IPS-18a (cell line): ENCODE data around the gene SH3RF2.
A peak's percentile ranks its signal among the peaks of the same experiment; 100 is the strongest.

Experiments
- H3K27ac ChIP-seq: one replicate; pipeline ENCODE4 v1.5.1; 2013; ENCODE audit warnings: low read length
- H3K27me3 ChIP-seq: one replicate; pipeline ENCODE4 v1.6.1; 2013; ENCODE audit warnings: mild to moderate bottlenecking, low read length; ENCODE audit not compliant: control insufficient read depth, insufficient read depth
- H3K36me3 ChIP-seq: one replicate; pipeline ENCODE4 v1.6.1; 2013; ENCODE audit warnings: low read depth, low read length; ENCODE audit not compliant: control insufficient read depth
- H3K4me1 ChIP-seq: one replicate; pipeline ENCODE4 v1.6.1; 2013; ENCODE audit warnings: low read depth, low read length; ENCODE audit not compliant: control insufficient read depth
- H3K4me3 ChIP-seq: one replicate; pipeline ENCODE4 v1.5.1; 2013; ENCODE audit warnings: low read length
- H3K9ac ChIP-seq: one replicate; pipeline ENCODE4 v1.6.1; 2013; ENCODE audit warnings: mild to moderate bottlenecking, low read length, moderate library complexity
- H3K9me3 ChIP-seq: one replicate; pipeline ENCODE4 v1.6.1; 2013; ENCODE audit warnings: low read depth, low read length; ENCODE audit not compliant: control insufficient read depth

The SH3RF2 gene

DNA sequence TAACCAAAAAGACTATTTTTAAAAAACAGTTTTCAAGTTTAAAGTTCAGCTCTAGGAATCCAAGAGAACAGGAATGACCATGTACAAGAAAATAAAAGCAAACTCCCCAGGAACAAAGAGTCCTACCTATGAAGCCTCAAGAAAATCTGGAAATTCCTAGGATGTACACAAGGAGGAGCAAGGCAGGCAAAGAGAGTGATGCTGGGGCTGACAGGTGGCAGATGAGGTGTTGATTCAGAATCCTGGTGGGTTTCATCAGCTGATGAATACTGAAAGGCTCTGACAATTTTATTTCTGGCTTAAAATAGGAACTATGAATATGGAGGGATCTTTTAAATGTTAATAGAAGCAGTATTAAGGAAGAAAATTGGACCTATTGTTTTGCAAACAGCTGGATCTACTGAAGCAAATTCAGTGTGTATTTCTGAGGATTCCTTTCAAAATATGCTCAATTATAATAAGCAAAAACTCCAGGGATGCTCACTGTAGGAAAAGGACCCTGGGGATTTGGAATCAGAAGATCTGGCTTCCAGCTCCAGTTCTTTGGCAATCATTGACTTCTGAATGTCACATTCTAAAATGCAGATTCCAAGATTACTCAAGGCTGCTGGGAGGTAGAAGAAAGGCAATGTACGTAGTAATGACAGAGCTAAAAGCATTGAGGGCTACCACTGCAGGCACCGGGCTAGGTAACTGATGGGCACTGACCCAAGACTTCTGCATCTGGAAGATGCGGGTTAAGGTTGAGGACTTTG is 28.0 kb upstream of the SH3RF2 start:
- Histone ChIP-seq H3K27me3 (no peaks in the 10 kb centered on the region), H3K36me3 (no peaks in the 10 kb centered on the region), H3K4me1 (peaks cover 7% of the 10 kb centered on the region), H3K9ac (peak overlapping the region; percentile 5), H3K27ac (no peak overlapping the region), H3K9me3 (no peaks in the 10 kb centered on the region), H3K4me3 (no peak overlapping the region)

GRCh38 chr5:145911164-145911563 is 25.2 kb upstream of the SH3RF2 start:
- no peaks in the 10 kb centered on the region for H3K9me3 ChIP-seq
- H3K36me3 ChIP-seq: no peaks in the 10 kb centered on the region
- H3K9ac ChIP-seq: no peak overlapping the region
- H3K4me1 ChIP-seq: peaks cover 7% of the 10 kb centered on the region
- H3K27ac ChIP-seq: no peak overlapping the region
- H3K27me3 ChIP-seq: no peaks in the 10 kb centered on the region
- H3K4me3 ChIP-seq: no peak overlapping the region

GRCh38 chr5:145912019-145912418 is 24.4 kb upstream of the SH3RF2 start:
- no peak overlapping the region for H3K27ac ChIP-seq
- no peaks in the 10 kb centered on the region for H3K36me3 ChIP-seq
- no peak overlapping the region for H3K9ac ChIP-seq
- no peak overlapping the region for H3K4me3 ChIP-seq
- no peaks in the 10 kb centered on the region for H3K27me3 ChIP-seq
- peaks cover 7% of the 10 kb centered on the region for H3K4me1 ChIP-seq
- H3K9me3 ChIP-seq: no peaks in the 10 kb centered on the region

GRCh38 chr5:145912594-145912993 is 23.8 kb upstream of the SH3RF2 start:
- no peaks in the 10 kb centered on the region for H3K27me3 ChIP-seq
- no peak overlapping the region for H3K9ac ChIP-seq
- no peaks in the 10 kb centered on the region for H3K36me3 ChIP-seq
- no peaks in the 10 kb centered on the region for H3K9me3 ChIP-seq
- no peak overlapping the region for H3K27ac ChIP-seq
- H3K4me3 ChIP-seq: no peak overlapping the region
- H3K4me1 ChIP-seq: peaks cover 7% of the 10 kb centered on the region

GRCh38 chr5:145913701-145914100 is 22.7 kb upstream of the SH3RF2 start:
- Histone ChIP-seq H3K27me3 (no peaks in the 10 kb centered on the region), H3K4me1 (no peaks in the 10 kb centered on the region), H3K9ac (no peak overlapping the region), H3K9me3 (no peaks in the 10 kb centered on the region), H3K27ac (no peak overlapping the region), H3K4me3 (no peak overlapping the region), H3K36me3 (no peaks in the 10 kb centered on the region)

GRCh38 chr5:145915970-145916638 is 20.3 kb upstream of the SH3RF2 start:
- no peak overlapping the region for H3K4me3 ChIP-seq
- no peak overlapping the region for H3K27ac ChIP-seq
- no peaks in the 10 kb centered on the region for H3K9me3 ChIP-seq
- H3K9ac ChIP-seq: no peak overlapping the region
- no peaks in the 10 kb centered on the region for H3K27me3 ChIP-seq
- H3K4me1 ChIP-seq: peaks cover 9% of the 10 kb centered on the region
- no peaks in the 10 kb centered on the region for H3K36me3 ChIP-seq

DNA sequence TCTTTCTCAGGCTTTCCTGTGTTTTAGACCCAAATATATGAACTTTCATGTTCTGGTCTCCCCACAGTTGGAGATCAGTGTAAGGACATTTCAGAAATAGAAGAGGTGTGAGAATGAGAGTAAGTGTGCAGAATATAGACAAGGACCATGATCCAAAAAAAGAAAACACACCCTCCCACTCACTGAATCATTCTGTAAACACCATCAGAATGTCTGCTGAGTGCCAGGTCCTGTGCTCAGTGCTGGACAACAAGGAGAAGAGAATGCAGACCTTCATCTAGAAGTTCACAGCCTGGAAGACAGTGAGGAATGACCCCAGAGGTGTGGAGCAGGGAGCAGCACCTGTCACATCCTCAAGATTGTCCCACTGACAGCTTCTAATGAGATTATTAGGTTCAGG is 19.1 kb upstream of the SH3RF2 start:
- H3K4me1 ChIP-seq: peaks cover 9% of the 10 kb centered on the region
- H3K4me3 ChIP-seq: no peak overlapping the region
- no peaks in the 10 kb centered on the region for H3K36me3 ChIP-seq
- H3K9me3 ChIP-seq: no peaks in the 10 kb centered on the region
- H3K9ac ChIP-seq: no peak overlapping the region
- no peaks in the 10 kb centered on the region for H3K27me3 ChIP-seq
- no peak overlapping the region for H3K27ac ChIP-seq

DNA sequence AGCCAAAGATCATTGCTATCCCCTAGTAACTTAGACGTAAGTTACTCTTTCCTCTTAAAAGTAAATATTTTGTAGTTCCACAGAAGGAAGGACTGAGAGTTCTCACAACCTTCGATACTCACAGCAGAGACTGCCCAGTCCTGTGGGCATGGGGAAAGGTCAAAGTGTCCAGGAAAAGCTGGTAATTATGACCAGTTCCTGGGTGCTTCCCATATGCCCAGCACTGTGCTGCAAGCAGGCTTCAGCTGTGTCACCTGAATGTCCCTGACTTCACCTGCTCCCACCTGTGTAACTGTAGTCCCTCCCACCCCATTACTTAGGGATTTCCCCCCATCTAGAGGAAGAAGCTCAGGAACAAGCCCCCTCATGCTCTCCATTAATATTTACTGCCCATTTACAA is 18.0 kb upstream of the SH3RF2 start:
- Histone ChIP-seq H3K9me3 (no peaks in the 10 kb centered on the region), H3K4me3 (no peak overlapping the region), H3K27me3 (no peaks in the 10 kb centered on the region), H3K27ac (no peak overlapping the region), H3K36me3 (no peaks in the 10 kb centered on the region), H3K9ac (no peak overlapping the region), H3K4me1 (peaks cover 9% of the 10 kb centered on the region)

- no peak overlapping the region for H3K9ac ChIP-seq
- no peak overlapping the region for H3K4me3 ChIP-seq
- no peaks in the 10 kb centered on the region for H3K9me3 ChIP-seq
- no peaks in the 10 kb centered on the region for H3K27me3 ChIP-seq
- no peak overlapping the region for H3K27ac ChIP-seq
- H3K4me1 ChIP-seq: peaks cover 9% of the 10 kb centered on the region
- H3K36me3 ChIP-seq: no peaks in the 10 kb centered on the region
Measured at GRCh38 chr5:145919413-145919812, 17.0 kb upstream of the SH3RF2 start.

DNA sequence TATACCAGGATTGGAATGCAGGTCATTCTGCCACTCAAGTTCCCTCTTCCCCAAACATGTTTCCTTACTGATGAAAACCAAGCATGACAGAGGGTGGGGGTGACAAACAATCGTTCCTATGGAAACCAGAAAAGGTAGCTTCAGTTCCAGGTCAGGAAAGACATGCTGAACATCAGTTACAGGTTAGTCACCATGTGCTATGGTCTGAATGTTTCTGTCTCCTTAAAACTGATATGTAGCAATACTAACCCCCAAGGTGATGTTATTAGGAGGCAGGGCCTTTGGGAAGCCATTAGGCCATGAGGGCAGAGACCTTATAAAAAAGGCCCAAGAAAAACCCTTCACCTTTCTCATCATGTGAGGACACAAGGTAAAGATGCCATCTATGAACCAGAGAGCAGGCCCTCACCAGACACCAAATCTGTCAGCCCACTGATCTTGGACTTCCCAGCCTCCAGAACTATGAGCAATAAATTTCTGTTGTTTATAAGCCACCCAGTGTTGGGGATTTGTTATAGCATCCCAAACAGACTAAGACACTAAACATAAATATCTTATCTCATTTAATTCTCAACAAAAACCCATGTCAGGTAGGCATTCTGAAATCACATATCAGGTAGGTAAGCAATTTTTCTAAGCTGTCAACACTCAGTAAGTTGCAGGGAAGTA is 15.7 kb upstream of the SH3RF2 start:
- no peaks in the 10 kb centered on the region for H3K36me3 ChIP-seq
- H3K9ac ChIP-seq: no peak overlapping the region
- peaks cover 9% of the 10 kb centered on the region for H3K4me1 ChIP-seq
- no peaks in the 10 kb centered on the region for H3K9me3 ChIP-seq
- H3K4me3 ChIP-seq: no peak overlapping the region
- H3K27ac ChIP-seq: no peak overlapping the region
- H3K27me3 ChIP-seq: no peaks in the 10 kb centered on the region

GRCh38 chr5:145921211-145921610 is 15.2 kb upstream of the SH3RF2 start:
- Histone ChIP-seq H3K9me3 (no peaks in the 10 kb centered on the region), H3K4me1 (peaks cover 9% of the 10 kb centered on the region), H3K27me3 (no peaks in the 10 kb centered on the region), H3K9ac (no peak overlapping the region), H3K27ac (no peak overlapping the region), H3K36me3 (no peaks in the 10 kb centered on the region), H3K4me3 (no peak overlapping the region)
